SK-N-SH treated with all-trans-retinoic acid at 6 μM for 48 hours (cell line): ENCODE data around the gene TMPRSS4.

ENCODE experiments used
- TF ChIP-seq, protein P1 (sequence below): fragments of 250-450 bp; sonication (Bioruptor Pico); IDR thresholded peaks from 2 replicates; pipeline ENCODE4 v1.8.0; 2020; ENCODE audit warnings: mild to moderate bottlenecking, moderate library complexity, borderline replicate concordance
- TF ChIP-seq, protein P2 (sequence below): fragments of 250-450 bp; sonication (Bioruptor Pico); IDR thresholded peaks from 2 replicates; pipeline ENCODE4 v1.8.0; 2021; ENCODE audit warnings: low read depth, mild to moderate bottlenecking, moderate library complexity, borderline replicate concordance

DNA sequence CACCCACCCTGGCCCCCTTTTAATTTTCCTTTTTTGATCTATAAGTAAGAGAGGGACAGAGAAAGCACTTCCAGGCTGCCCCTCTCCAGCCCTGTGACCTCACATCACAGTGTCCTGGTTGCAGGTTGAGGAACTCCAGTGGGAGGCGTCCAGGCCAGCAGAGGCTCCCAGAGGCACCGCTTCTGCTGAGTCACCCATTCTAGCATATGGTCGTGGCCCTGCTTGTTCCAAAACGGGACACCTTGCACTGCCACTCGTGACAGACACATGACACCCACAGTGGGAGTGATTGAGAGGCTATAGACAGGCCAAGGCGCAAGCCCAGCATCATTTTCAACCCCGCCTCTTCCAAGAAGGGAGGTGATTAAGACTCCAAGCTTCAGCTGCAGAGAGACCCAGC lies 16.0 kb upstream of the TMPRSS4 start:
- TF ChIP-seq, protein P1, sequence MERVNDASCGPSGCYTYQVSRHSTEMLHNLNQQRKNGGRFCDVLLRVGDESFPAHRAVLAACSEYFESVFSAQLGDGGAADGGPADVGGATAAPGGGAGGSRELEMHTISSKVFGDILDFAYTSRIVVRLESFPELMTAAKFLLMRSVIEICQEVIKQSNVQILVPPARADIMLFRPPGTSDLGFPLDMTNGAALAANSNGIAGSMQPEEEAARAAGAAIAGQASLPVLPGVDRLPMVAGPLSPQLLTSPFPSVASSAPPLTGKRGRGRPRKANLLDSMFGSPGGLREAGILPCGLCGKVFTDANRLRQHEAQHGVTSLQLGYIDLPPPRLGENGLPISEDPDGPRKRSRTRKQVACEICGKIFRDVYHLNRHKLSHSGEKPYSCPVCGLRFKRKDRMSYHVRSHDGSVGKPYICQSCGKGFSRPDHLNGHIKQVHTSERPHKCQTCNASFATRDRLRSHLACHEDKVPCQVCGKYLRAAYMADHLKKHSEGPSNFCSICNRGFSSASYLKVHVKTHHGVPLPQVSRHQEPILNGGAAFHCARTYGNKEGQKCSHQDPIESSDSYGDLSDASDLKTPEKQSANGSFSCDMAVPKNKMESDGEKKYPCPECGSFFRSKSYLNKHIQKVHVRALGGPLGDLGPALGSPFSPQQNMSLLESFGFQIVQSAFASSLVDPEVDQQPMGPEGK (CRISPR knock-in tag) = no peak
- TF ChIP-seq, protein P2, sequence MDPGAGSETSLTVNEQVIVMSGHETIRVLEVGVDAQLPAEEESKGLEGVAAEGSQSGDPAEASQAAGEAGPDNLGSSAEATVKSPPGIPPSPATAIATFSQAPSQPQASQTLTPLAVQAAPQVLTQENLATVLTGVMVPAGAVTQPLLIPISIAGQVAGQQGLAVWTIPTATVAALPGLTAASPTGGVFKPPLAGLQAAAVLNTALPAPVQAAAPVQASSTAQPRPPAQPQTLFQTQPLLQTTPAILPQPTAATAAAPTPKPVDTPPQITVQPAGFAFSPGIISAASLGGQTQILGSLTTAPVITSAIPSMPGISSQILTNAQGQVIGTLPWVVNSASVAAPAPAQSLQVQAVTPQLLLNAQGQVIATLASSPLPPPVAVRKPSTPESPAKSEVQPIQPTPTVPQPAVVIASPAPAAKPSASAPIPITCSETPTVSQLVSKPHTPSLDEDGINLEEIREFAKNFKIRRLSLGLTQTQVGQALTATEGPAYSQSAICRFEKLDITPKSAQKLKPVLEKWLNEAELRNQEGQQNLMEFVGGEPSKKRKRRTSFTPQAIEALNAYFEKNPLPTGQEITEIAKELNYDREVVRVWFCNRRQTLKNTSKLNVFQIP (CRISPR knock-in tag) = no peak
